Activated naive CD8-positive, alpha-beta T cell treated with anti-CD3 and anti-CD28 coated beads, Interleukin-2, amount 50 U/mL, for 16 hours (primary cell): ENCODE results near the gene MVB12A.

Experiments used
- DNase-seq: peaks from one replicate; pipeline ENCODE4 v3.0.0-alpha.2; 2020; ENCODE audit warnings: low read depth, low spot score

The MVB12A gene

GRCh38 chr19:17441241-17442021 lies 21.6 kb downstream of the MVB12A start:
- DNase-seq, result no peak

DNA sequence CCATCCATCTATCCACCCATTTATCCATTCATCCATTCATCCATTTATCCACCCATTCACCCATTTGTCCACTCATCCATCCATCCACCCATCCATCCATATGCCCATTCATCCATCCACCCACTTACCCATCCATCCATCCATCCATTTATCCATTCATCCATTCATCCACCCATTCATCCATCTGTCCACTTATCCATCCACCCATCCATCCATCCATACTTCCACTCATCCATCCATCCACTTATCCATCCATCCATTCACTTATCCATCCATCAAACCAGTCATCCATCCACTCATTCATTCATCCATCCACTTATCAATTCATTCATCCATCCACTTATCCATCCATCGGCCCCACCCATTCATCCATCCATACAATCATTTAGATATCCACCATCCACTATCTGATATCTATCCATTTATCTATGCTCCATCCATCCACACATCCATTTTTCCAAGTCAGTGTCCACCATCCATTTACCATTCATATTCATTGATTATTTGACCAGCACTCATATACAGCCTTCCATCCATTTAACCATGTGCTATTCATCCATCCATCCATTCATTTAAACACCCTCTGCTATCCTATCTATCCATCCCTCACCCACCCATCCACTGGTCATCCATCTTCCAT lies 25.8 kb downstream of the MVB12A start:
- DNase-seq, result no peak

DNA sequence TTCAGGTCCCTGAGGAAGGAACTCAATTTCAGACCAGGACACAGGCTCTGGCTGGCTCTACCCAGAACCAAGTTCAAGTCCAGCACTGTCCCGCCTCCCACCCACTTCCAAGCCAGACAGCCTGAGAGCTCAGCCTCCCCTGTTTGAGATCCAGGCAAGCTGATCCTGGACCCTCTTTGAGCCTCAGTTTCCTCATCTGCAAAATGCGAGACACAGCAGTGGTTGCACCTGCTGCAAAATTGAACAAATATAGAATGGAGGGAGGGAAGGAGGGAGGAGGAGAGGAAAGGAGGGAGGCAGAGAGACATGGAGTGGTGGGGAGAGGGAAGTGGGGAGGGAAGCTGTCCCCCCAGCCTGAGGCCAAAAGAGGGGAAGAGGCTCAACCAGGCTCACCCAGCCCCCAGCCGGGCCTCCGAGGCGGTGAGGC lies 27.9 kb downstream of the MVB12A start:
- DNase-seq, result no peak

- DNase-seq, result no peak
Measured at GRCh38 chr19:17448131-17448967, 28.5 kb downstream of the MVB12A start, which contains the start of gene TMEM221. TSS of gene TMEM221 (minus strand) at chr19:17448668. CDS start at chr19:17448462, 206 bp downstream.

DNA sequence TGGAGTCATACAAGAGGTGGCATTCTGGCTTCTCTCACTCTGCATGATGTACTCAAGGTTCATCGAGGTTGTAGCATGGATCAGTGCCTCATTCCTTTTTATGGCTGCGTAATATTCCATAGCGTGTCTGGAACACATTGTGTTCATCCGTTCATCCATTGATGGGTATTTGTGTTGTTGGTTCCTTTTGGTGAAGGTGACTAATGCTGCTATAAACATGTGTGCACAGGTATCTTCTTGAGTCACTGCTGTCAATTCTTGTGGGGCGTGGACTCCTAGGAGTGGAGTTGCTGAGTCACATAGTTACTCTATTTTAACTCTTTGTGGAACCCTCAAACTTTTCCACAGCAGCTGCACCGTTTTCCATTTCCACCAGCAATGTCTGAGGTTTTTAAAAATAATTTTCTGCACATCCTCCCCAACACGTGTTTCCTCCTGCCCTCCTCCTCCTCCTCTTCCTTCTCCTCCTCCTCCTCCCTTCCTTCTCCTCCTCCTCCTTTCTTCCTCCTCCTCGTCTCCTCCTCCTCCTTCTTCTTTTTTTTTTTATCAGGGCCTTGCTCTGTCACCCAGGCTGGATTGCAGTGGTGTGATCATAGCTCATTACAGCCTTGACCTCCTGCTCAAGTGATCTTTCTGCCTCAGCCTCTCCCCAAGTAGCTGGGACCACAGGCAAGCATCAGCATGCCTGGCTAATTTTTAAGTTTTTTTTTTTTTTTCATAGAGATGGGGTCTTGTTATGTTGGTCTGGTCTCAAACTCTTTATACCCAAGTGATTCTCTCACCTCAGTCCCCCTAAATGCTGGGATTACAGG lies 30.6 kb downstream of the MVB12A start:
- no peak for DNase-seq

DNA sequence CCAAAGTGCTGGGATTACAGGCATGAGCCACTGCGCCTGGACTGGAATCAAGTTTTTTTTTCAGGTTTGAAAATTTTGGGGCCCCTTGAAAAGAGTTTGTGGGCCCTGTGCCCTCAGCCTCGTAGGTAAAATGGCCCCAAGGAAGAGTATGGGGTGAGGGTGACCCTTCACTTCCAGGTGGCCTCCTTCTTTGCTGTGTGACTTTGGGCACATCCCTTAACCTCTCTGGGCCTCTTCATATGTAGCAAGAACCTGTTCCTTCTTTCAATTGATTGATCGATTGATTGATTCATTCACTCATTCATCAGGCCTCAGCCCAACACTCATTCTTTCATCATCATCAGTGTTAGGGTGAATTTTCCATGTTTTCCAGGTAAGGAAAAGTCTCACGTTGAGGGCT lies 32.0 kb downstream of the MVB12A start:
- DNase-seq, result no peak

DNA sequence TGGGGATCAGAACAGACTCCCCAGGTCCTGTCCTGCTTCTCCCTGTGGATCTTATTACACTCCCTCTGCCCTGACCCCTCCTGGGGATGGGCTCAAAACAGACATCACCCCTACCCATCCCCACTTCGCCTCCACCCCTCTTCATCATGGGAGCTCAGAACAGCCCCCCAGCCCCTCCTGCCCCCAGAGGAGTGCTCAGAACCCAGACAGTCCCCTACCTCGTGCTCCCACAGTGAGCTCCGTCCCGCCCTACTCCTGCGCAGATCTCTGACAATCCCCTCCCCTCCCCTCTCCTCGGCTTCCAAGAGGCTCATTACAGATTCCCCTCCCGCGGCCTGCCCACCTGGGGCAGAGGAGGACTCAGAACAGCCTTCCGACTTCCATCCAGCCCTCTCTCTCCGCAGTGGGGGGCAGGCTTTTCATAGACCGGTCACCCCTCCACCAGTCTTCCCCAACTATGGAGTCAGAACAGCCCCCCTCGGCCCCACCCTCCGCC lies 34.8 kb downstream of the MVB12A start:
- no peak for DNase-seq

DNA sequence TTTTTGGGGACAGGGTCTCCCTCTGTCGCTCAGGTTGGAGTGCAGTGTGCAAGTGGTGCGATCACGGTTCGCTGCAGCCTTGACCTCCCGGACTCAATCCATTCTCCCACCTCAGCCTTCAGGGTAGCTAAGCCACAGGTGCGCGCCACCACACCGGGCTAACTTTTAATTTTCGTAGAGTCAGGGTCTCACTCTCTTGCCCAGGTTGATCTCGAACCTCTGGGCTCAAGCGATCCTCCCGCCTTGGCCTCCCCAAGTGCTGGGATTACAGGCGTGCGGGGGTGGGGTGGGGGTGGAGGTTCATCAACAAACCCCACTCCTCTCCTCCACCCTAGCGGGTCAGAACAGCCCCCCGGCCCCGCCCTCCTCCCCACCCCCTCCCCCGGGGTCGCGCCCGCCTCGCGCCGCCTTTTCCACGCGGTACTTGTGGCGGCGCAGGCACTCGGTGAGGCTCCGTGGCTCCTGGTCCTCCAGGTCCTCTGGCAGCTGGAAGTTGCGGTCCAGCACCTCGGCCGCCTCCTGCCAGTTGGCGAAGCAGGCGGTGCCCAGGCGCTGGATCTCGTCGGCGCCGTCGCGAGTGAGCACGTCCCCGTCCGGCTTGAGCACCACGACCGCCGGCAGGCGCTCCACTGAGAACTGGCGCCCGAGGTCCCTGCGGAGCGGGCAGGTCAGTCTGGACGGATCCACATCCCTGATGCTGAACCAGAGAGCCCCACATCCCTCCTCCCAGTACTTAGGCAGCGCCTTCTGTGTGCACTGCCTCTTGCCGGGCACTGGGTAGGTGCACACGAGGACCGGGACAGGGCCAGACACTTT lies 35.7 kb downstream of the MVB12A start:
- DNase-seq, result no peak

GRCh38 chr19:17456127-17456526 lies 36.3 kb downstream of the MVB12A start:
- DNase-seq, result no peak

DNA sequence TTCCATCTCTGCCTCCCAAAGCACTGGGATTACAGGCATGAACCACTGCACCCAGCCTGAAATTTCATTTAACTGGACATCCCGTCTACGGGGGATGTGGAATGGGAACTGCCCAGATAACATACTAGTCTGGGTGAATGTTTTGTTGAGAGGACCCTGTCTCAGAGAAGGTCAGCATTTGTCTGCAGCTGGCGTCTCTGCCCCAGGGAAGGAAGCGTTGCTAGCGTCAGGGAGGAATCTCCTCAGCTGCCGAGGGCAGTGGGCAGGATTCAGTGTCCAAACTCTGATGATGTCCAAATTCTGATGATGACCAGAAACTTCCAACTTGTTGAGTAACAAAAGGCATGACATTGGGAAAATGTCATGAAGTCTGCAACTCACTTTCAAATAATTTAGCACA lies 37.8 kb downstream of the MVB12A start:
- DNase-seq, result no peak

DNA sequence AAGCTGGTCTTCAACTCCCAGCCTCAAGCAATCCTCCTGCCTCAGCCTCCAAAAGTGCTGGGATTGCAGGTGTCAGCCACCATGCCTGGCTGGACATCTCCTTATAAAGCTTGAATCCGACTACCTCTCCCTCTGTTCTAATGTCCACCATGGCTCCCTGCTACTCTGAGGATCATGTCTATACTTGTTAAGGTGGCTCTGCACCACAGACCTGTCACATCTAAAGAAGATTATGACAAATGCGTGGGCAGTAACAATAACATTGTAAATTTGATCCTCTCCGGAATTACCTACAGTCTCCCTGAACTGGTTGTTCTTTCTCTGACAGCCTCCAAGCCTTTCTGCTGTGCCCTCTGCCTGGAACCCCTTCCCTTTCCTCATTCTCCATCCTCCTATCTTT lies 39.1 kb downstream of the MVB12A start:
- DNase-seq, result no peak

- DNase-seq, result no peak
Measured at GRCh38 chr19:17460372-17461230, 40.8 kb downstream of the MVB12A start, which contains the start of gene NXNL1. TSS of gene NXNL1 (minus strand) at chr19:17460926. CDS start at chr19:17460869, 57 bp downstream.

DNA sequence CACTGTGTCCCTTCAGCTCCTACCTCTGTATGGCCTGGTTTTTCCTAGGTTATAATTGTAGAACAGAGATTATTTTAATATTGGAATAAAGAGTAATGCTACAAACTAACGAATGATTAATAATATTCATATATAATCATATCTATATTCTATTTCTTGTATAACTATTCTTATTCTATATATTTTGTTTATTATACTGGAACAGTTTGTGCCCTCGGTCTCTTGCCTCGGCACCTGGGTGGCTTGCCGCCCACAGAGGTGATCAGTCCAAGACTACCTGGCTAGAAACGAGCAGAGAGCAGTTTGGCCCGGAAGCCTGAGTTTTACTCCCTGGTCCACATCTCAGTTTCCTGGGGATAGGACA lies 46.6 kb downstream of the MVB12A start:
- no peak for DNase-seq

- no peak for DNase-seq
Measured at GRCh38 chr19:17467471-17468301, 47.8 kb downstream of the MVB12A start.

DNA sequence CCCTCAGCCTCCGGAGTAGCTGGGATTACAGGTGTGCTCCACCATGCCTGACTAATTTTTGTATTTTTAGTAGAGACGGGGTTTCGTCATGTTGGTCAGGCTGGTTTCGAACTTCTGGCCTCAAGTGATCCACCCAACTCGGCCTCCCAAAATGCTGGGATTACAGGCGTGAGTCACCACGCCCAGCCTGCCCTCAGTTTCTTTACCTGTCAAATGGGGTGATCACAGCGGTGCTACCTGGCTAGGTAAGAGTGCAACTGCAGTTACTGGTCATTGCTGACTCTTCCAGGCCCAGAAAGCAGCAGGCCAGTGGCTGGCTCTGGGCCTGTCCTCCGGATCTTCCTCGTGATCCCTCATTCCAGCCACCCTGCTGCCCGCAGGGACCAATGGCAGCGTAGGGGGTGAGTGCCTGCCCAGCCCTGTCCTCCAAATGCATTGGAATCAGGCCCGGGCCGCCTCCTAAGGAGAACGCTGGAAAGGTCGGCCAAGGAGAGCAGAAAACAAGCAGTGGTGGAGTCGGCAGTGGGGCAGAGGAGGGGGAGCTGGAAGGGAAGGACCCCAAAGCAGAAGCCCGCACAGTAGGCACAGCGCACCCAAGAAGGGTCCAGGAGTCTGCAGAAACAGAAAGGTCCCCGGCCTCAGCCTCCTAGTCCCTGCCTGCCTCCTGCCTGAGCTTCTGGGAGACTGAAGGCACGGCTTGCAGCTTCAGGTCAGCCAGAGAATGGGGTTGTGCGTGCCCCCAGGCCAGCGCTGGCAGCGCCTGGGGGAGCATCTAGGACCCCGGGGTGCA lies 48.6 kb downstream of the MVB12A start:
- DNase-seq, result no peak

- DNase-seq, result no peak
Measured at GRCh38 chr19:17469092-17469480, 49.2 kb downstream of the MVB12A start.

GRCh38 chr19:17469481-17470067 lies 49.7 kb downstream of the MVB12A start:
- peak; percentile 91 for DNase-seq
